NOMO-1 treated with dmso at 0.1 percent for 144 hours (cell line): Measurements from ENCODE around the gene ZNF354C.

Source experiments
- DNase-seq: peaks from one replicate; lab custom pipeline; 2025; ENCODE audit not compliant: unreplicated experiment; lab: John Stamatoyannopoulos, UW

ZNF354C gene

DNA sequence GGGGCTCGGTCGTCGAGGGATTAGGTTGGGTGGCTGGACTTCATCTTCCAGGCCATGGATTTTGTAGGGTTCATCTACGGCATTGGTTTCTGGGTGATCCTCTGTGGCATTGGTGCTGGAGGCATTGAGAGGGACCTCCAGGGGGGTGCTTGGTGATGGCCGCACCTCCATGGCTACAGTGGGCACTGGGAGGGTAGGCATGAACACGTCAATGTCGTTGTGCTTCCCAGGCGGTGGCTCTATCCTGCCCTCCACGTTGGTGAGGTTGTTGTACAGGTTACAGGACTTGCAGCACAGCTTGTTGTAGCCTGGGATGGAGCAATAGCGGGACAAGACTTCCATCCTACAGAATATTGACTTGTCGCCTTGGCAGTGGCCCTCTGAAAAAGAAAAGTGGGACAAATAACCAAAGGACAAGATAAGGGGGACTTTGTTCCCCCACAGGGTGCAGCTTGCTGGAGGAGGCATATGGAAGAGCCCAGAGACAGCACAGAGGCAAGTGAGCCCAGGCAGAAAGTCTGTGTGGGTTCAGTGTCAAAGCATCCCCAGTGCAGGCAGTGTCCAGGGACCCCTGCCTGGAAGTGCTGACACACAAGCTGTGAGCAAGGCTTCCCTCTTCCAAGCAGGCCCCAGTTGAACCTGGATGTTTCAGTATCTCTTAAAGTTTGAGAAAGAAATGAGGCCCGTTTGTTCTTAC, 53.9 kb downstream of the ZNF354C start:
- DNase-seq, result no peak

DNA sequence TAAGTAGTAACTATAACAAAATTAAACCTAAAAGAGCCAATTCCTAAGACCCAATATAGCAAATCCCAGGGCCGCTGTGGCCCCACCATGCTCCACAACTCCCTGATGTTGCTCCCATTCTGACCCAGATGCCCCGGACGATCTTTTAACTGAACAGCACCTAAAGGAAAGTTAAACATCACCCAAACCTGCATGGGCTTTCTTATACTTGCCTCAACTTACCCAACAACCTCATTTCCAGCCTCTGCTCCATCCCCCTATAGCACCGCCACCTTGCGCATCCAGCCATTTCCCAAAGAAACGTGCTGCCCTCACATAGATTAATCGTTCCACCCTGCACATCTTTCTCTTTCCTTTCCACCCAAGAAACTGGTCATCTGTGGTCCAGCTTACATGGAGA, 54.6 kb downstream of the ZNF354C start:
- no peak for DNase-seq

GRCh38 chr5:179115307-179115706, 55.1 kb downstream of the ZNF354C start:
- DNase-seq, result no peak

DNA sequence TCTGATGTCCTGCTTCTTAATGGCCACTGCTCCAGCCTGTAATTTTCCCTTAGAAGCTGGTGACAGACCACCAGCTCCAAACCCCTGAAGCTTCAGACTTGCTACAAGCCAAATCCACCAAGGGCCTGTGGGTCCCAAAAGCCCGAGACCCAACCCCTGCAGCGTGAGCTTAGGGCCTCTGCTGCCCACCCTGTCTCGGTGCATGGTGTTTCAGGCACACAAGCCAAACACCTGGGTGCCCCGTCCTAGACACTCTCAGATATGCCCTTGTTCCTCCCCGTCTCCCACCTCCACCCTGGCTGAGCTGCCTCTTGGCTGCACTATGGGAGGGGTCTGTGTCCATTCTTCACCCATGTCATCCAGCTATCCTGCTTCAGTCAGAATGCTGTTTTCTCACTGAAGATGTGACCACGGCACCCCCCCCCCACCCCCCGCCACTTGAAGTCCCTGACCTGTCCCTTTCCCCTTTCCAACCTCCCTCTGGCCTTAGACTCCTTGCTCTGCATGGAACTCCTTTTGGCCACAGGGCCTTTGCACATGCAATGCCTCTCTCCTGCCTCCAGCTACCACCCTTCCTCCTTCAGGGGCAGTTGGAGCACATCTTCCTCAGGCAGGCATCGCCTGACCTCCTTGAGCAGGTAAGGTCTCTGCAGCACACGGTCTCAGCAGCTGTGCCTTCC, 55.8 kb downstream of the ZNF354C start:
- DNase-seq, result no peak

- DNase-seq, result no peak
Observed at GRCh38 chr5:179118338-179118737, 58.2 kb downstream of the ZNF354C start.

GRCh38 chr5:179118756-179119414, 58.7 kb downstream of the ZNF354C start:
- no peak for DNase-seq

- no peak for DNase-seq
Observed at GRCh38 chr5:179119415-179120170, 59.4 kb downstream of the ZNF354C start.

DNA sequence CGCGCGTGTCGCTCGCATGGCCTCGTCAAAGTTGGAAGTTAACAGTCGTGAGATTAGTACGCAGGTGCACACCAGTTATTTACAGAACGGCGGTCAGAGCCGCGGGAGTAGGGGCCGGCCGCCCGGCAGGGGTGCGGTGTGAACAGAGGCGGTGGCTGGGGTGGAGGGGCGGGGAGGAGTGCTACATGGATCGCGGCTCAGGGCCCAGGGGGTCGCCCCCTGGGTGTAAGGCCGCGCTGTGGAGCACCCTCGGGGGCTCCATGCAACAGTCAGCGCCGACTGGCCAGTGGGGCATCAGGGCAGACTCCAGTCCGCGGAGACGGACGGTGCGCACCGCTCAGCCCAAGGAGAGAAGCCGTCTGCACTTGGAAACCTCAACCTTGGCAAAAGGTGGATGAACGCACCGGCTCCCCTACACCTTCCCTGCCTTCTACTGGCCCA, 60.3 kb downstream of the ZNF354C start:
- DNase-seq, result no peak

- DNase-seq, result no peak
Observed at GRCh38 chr5:179120951-179121666, 60.9 kb downstream of the ZNF354C start.

DNA sequence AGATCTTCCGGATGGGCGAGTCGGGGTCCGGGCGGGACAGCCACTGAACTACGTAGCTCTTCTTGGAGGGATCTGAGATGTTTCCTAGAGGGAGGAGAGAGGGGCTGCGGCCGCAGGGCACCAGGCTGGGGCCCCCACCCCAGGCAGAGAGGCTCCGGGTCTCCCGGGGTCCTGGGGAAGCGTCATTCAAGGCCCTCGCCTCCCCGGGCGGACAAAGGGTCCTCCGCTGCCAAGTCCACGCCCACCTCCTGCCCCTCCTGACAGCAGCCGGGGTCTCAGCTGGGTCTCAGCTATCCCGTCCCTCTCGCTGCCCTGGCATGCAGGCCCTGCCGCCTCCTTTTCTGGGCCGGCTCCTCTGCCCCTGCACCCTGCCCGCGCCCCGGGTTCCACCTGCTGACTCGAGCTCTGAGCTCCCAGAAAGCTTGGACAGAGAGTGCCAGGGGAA, 61.5 kb downstream of the ZNF354C start:
- no peak for DNase-seq

DNA sequence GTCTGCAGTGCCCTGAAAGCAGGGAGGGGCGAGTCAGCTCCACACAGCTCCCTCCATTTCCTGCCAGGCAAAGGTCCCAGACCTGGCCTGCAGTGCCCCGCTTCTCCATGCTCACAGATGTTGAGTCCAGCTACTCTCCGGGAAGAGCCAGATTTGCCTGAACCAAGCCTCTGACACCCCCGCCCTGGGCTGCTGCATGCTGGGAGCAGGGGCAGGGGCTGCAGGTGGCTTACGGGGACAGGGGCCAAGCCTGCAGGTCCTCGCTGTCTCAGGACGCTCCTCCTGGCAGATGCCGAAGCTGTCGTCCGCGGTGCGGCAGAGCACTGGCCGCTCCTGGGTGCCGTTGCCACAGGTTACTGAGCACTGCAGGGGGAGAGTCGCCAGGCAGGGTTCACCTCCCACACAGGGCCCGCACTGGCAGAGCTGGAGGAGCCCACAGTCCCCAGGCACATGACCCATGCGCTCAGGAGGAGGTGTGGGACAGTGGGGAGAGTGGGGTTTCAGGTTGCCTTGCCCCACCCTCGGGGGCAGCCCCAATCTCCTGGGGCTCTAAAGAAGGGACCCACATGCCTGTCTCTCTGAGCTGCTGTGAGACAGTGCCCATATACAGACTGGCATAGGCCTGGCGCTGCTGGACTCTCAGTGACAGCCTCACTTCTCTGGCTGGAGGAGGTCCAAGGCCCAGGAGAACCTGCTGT, 62.4 kb downstream of the ZNF354C start:
- DNase-seq, result no peak

DNA sequence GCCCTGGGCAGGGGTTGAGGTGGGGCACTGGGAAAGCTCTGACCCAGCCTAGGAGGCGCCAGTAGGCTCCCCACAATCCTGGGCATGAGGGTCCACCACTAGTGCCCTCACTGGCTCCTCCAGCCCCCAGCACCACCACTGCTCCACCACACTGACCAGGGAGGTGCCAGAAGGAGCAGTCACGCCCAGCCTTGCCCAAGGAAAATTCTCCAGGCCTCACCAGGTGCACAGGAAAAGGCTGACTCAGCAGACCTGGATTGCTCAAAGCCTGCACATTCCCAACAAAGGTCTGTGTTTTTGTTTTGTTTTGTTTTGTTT, 62.9 kb downstream of the ZNF354C start:
- no peak for DNase-seq

GRCh38 chr5:179123491-179124272, 63.5 kb downstream of the ZNF354C start:
- no peak for DNase-seq

DNA sequence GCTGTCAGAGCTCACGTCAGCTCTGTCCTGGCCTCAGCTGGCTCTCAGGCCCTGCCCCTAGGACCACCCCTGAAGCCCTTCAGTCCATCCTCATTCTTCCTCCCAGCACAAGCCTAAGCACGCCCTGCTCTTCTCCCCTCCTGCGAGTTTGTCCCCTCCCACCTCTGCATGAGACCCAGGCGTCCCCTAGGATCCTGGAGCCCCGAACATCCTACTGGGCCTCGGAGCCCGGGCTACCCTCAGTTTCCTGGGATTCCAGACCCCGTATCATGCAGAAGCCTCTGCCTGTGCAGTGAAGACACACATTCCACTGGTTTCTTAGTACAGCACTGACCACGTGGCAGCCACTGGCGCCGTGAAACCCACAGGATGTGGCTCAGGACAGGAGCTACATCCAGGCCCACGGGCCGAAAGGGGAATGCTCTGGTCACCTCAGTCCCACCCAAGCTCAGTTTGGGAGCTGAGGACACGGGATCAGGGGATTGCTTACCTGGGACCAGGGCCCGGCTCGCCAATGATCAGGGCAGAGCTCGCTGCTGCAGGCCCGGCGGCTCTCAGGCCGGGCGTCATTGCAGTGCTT, 64.2 kb downstream of the ZNF354C start:
- no peak for DNase-seq

GRCh38 chr5:179124853-179125788, 64.9 kb downstream of the ZNF354C start:
- no peak for DNase-seq

DNA sequence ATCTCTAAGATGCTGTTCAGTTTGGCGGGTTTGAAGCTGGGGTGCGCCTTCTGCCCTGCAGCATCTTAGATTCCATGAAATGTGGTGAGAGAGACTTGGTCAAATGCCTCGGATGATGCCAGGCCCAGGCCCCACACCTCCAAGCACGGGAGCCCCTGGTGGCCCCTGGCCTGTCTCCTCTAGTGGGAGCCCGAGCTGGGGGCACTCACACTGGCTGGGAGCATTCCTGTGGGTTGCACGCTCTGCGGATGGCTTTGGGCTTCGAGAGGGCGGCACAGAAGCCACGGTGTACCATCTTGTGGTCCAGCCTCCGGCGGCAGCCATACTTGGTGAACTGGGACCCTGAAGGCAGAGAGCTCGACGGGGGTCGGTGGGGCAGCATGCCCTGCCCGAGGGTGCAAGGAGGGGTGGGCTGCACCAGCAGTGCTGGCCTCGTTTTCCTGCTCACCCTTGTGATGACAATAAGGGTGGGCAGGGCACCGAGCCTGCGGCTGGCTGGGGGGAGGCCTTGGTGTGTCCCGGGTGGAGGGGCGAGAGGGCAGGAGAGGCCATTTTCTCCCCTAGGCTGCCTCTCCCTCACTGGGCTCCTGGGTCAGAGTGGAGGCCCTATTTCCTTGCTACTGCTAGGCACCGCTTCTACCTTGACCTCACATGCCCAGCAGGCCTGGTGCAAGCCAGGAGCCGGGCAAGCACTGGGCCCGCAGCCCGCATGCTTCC, 65.8 kb downstream of the ZNF354C start:
- DNase-seq, result no peak

- DNase-seq, result no peak
Observed at GRCh38 chr5:179126506-179126991, 66.4 kb downstream of the ZNF354C start.
